GM12878 (cell line): Measurements from ENCODE around the gene ZNF860. TPM values are rescaled to one million over a fixed set of nuclear protein-coding genes. Genes with fewer than 3 reads are reported as not detected.

Experiments
- ATAC-seq: fragments of 200-7000 bp; cut with Tn5 transposase; 3 replicates; pipeline ENCODE4 v1.9.1; 2020; ENCODE audit warnings: mild to moderate bottlenecking, moderate library complexity
- BruUV-seq: library from RNA; stranded (reverse); fragments of 400-500 nt; replicated peaks from 2 replicates; lab custom pipeline; 2021; lab: Mats Ljungman, UMichigan
- CTCF ChIA-PET: fragments of 300-600 bp; sonication (Branson Sonifier 250); formaldehyde crosslinking; extraction: SDS; loops from one replicate; lab custom pipeline; 2021; ENCODE audit warnings: inconsistent platforms; lab: Yijun Ruan, JAX
- POLR2A ChIA-PET: fragments of 350-600 bp; formaldehyde crosslinking; extraction: SDS; loops from one replicate; lab custom pipeline; 2021; ENCODE audit warnings: inconsistent platforms; lab: Charles Lee
- RAD21 ChIA-PET: fragments of 300-600 bp; sonication (Branson Sonifier 250); formaldehyde crosslinking; loops from one replicate; lab custom pipeline; 2023; ENCODE audit warnings: antibody characterized with exemption; ENCODE audit not compliant: unreplicated experiment; lab: Charles Lee
- SMC1A ChIA-PET: fragments of 300-600 bp; sonication (Branson Sonifier 250); formaldehyde crosslinking; loops from one replicate; lab custom pipeline; 2023; ENCODE audit not compliant: unreplicated experiment, uncharacterized antibody; lab: Charles Lee
- DNase-seq: peaks from one replicate; pipeline ENCODE4 v3.0.0-alpha.2; 2011; ENCODE audit warnings: low read depth, low spot score
- FAIRE-seq: peaks from 3 replicates; lab custom pipeline; 2011; peaks lifted over from hg19 to GRCh38; lab: Jason Lieb, UNC
- H2AFZ ChIP-seq: 2 replicates; pipeline ENCODE4 v1.6.0; 2011; ENCODE audit warnings: low read depth, low read length, control low read depth; ENCODE audit not compliant: control insufficient read depth
- H3K27ac ChIP-seq: 2 replicates; pipeline ENCODE4 v1.5.1; 2011; ENCODE audit warnings: control low read depth; ENCODE audit not compliant: control insufficient read depth, insufficient read depth
- H3K27me3 ChIP-seq, 2 experiments: replicated peaks in 1 of 2; 2 replicates each; pipeline versions ENCODE4 v1.6.0 to v1.6.1; 2011; ENCODE audit warnings: low read length in 1 of 2; ENCODE audit not compliant: control insufficient read depth in 2 of 2, insufficient read depth in 2 of 2
- H3K36me3 ChIP-seq, 2 experiments: 2 replicates each; pipeline ENCODE4 v1.5.1; 2011; ENCODE audit warnings: low read length in 1 of 2; ENCODE audit not compliant: control insufficient read depth in 2 of 2, insufficient read depth in 2 of 2
- H3K4me1 ChIP-seq: 2 replicates; pipeline ENCODE4 v1.6.1; 2011; ENCODE audit warnings: mild to moderate bottlenecking, low read length, moderate library complexity, mixed read lengths; ENCODE audit not compliant: control insufficient read depth, insufficient read depth
- H3K4me2 ChIP-seq: 2 replicates; pipeline ENCODE4 v1.6.0; 2011; ENCODE audit warnings: control low read depth; ENCODE audit not compliant: control insufficient read depth, insufficient read depth
- H3K4me3 ChIP-seq: fragments of 200-600 bp; sonication (generic); 2 replicates; pipeline ENCODE4 v1.5.1; 2016
- H3K79me2 ChIP-seq: 2 replicates; pipeline ENCODE4 v1.6.0; 2011; ENCODE audit warnings: low read length; ENCODE audit not compliant: control insufficient read depth, insufficient read depth
- H3K9ac ChIP-seq: 2 replicates; pipeline ENCODE4 v1.8.0; 2011; ENCODE audit warnings: low read length, control low read depth, mixed read lengths; ENCODE audit not compliant: control insufficient read depth, insufficient read depth
- H3K9me3 ChIP-seq: replicated peaks from 3 replicates; pipeline ENCODE4 v1.5.1; 2011; ENCODE audit warnings: mild to moderate bottlenecking, low read length; ENCODE audit not compliant: control insufficient read depth, insufficient read depth
- H4K20me1 ChIP-seq: 2 replicates; pipeline ENCODE4 v1.6.0; 2011; ENCODE audit not compliant: control insufficient read depth, insufficient read depth
- CHD4 ChIP-seq: fragments of 200-600 bp; sonication (generic); IDR thresholded peaks from 2 replicates; pipeline ENCODE4 v1.6.1; 2016; ENCODE audit warnings: mild to moderate bottlenecking
- CTCF ChIP-seq, 3 experiments: IDR thresholded peaks in 2 of 3; conservative IDR thresholded peaks in 1 of 3; 2 replicates each; pipeline ENCODE4 v1.5.1; 2011; ENCODE audit warnings: low read depth in 3 of 3, low read length in 3 of 3, mild to moderate bottlenecking in 3 of 3, control low read depth in 2 of 3, moderate library complexity in 2 of 3, inconsistent platforms in 1 of 3, mixed read lengths in 1 of 3; ENCODE audit not compliant: control insufficient read depth in 2 of 3, insufficient read depth in 1 of 3; ENCODE audit errors: extremely low read depth in 1 of 3
- E2F8 ChIP-seq: fragments of 450-650 bp; IDR thresholded peaks from 2 replicates; pipeline ENCODE4 v1.6.1; 2018; ENCODE audit warnings: mild to moderate bottlenecking, low read depth, moderate library complexity; ENCODE audit not compliant: partially characterized antibody
- HCFC1 ChIP-seq: fragments of 150-350 bp; IDR thresholded peaks from 2 replicates; pipeline ENCODE4 v1.6.1; 2014; ENCODE audit warnings: low read length
- LARP7 ChIP-seq: fragments of 450-650 bp; IDR thresholded peaks from 2 replicates; pipeline ENCODE4 v1.6.1; 2017; ENCODE audit warnings: mild to moderate bottlenecking
- NKRF ChIP-seq: fragments of 450-650 bp; conservative IDR thresholded peaks from 2 replicates; pipeline ENCODE4 v1.6.1; 2017; ENCODE audit warnings: mild to moderate bottlenecking, moderate library complexity
- SREBF2 ChIP-seq: IDR thresholded peaks from 2 replicates; pipeline ENCODE4 v1.6.1; 2012; ENCODE audit warnings: mild to moderate bottlenecking, low read length
- SUPT20H ChIP-seq: IDR thresholded peaks from 2 replicates; pipeline ENCODE4 v1.6.1; 2011; ENCODE audit warnings: low read depth, mild to moderate bottlenecking, low read length, moderate library complexity, borderline replicate concordance; ENCODE audit not compliant: control insufficient read depth
- TARDBP ChIP-seq: IDR thresholded peaks from 2 replicates; pipeline ENCODE4 v1.6.1; 2016; ENCODE audit warnings: borderline replicate concordance
- WGBS: methylation state at CpG from one replicate; pipeline ENCODE4 v1.1.6; 2016; ENCODE audit warnings: low lambda C conversion rate; ENCODE audit not compliant: insufficient replicate concordance, insufficient coverage; ENCODE audit errors: missing lambda C conversion rate; 5-methylcytosine and 5-hydroxymethylcytosine counted together
- in situ Hi-C: fragments of 300-500 bp; cut with MboI; formaldehyde crosslinking; loops from 9 replicates; pipeline ENCODE4 v1.14.3; 2018; ENCODE audit warnings: mixed read lengths
- intact Hi-C: fragments of 100-400 bp; cut with micrococcal nuclease; formaldehyde crosslinking; loops from one replicate; pipeline ENCODE4 v1.14.2; 2022; ENCODE audit not compliant: unreplicated experiment
- polyA plus RNA-seq, 11 experiments: library from polyadenylated mRNA; depleted of rRNA in 4 of 11; unstranded in 6 of 11; stranded (reverse) in 5 of 11; fragments of >200 nt; fragmentation: Nextera tagmentation in 4 of 11; fragmentation: Illumina TruSeq in 1 of 11; extraction: Ambion mirVana in 4 of 11; extraction: Trizol in 1 of 11; gene quantifications; 1 replicate in 1 of 11; 2 replicates in 10 of 11; pipeline versions ENCODE4 v1.2.1 to v1.2.3, GENCODE V29; 2011 to 2016; ENCODE audit warnings: inconsistent platforms in 2 of 11, missing spikeins in 2 of 11, low read depth in 1 of 11
- total RNA-seq, 4 experiments: library from RNA; depleted of rRNA in 3 of 4; stranded (reverse); fragments of >200 nt in 3 of 4; fragmentation: Illumina TruSeq in 1 of 4; extraction: Trizol in 1 of 4; gene quantifications; 2 replicates each; pipeline versions ENCODE4 v1.2.1 to v1.2.3, GENCODE V29; 2013 to 2021

ZNF860 gene
- total and polyA plus RNA-seq, 10 of the 15 experiments (the other 5 are each of a cell fraction or from before 2014, with no cell fraction given), result not detected

GRCh38 chr3:31936420-31937060, 45.0 kb upstream of the ZNF860 start (continued):
- TF ChIP-seq E2F8, result no peak
- no peak for TF ChIP-seq CHD4

GRCh38 chr3:31937225-31937624, 44.3 kb upstream of the ZNF860 start:
- no TSS peak for BruUV-seq
- POLR2A ChIA-PET, result interaction anchor here (0.6 kb wide), 1 partner anchor 698 kb away, joined by 3 read pairs; no protein-coding TSS in a partner anchor

More at GRCh38 chr3:31937225-31937624, 44.3 kb upstream of the ZNF860 start:
- ChIA-PET RAD21 (no interaction called here), SMC1A (no interaction called here), CTCF (no interaction called here)
- H3K9me3 ChIP-seq, result no peaks in the 10 kb centered on the region
- H4K20me1 ChIP-seq, result no peaks in the 10 kb centered on the region
- in situ Hi-C loops, result no loop called here
- no peak overlapping the region for H2AFZ ChIP-seq
- ATAC-seq (no peak), DNase-seq (no peak), FAIRE-seq (no peak)
- no peaks in the 10 kb centered on the region for H3K4me1 ChIP-seq
- H3K9ac ChIP-seq, result no peak overlapping the region
- H3K79me2 ChIP-seq, result no peaks in the 10 kb centered on the region
- H3K27ac ChIP-seq, result no peak overlapping the region
- 65% methylated on average over 4 of the region's 4 CpGs for WGBS
- intact Hi-C loops, result no loop called here
- TF ChIP-seq SREBF2 (no peak), HCFC1 (no peak), TARDBP (no peak), SUPT20H (no peak), CTCF (IDR thresholded peaks at IDR 0.05 in 2 of 3, conservative IDR thresholded peaks at IDR 0.05 in 1 of 3; ENCODE audit: control insufficient read depth in 2 of 3, extremely low read depth in 1 of 3, insufficient read depth in 1 of 3, low read depth in 3 of 3, low read length in 3 of 3) (no peak), LARP7 (no peak), NKRF (no peak)
- no peak overlapping the region for H3K4me2 ChIP-seq
- H3K4me3 ChIP-seq, result no peak overlapping the region
- peaks cover 0 to 3% of the 10 kb centered on the region in 2 experiments; a peak in 1 of 4 replicates for H3K27me3 ChIP-seq
- no peaks in the 10 kb centered on the region for H3K36me3 ChIP-seq
